Ammon's horn (tissue), 1 donor: ENCODE measurements around the gene MAPK8IP2.
A peak's percentile ranks its signal among the peaks of the same experiment; 100 is the strongest.
"Not testable (repeated sequence)": the region's sequence is repeated elsewhere in the genome, so short reads cannot be mapped to it uniquely, and the experiment has no call there.

Source experiments
- DNase-seq: peaks from one replicate; pipeline ENCODE4 v3.0.0-alpha.2; 2016; ENCODE audit warnings: low spot score

Gene MAPK8IP2

DNA sequence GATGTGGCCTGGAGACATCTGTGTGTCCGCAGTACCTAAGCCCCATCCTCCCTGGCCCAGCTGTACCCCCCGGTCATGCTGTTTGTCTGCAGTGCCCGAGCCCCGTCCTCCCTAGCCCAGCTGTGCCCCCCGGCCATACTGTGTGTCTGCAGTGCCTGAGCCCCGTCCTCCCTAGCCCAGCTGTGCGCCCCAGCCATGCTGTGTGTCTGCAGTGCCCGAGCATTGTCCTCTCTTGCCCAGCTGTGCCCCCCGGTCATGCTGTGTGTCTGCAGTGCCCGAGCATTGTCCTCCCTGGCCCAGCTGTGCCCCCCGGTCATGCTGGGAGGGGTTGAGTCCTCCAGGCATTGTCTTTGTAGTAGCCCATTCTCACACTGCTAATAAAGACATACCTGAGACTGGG lies 35.0 kb downstream of the MAPK8IP2 start:
- no peak for DNase-seq

DNA sequence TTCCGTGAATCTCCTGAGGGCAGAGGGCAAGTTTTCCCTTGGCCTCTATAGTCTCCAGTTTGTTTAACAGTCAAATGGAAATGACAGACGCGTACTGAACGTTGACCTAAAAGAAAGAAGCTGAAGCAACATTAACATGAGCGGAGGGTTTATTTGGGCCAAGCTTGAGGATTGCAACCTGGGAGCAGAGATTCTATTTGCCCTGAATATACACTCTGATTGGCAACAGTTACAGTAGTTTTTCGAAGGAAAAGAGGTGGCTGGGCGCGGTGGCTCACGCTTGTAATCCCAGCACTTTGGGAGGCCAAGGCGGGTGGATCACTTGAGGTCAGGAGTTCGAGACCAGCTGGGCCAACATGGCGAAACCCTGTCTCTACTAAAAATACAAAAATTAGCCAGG lies 39.7 kb downstream of the MAPK8IP2 start:
- not testable (repeated sequence) for DNase-seq

DNA sequence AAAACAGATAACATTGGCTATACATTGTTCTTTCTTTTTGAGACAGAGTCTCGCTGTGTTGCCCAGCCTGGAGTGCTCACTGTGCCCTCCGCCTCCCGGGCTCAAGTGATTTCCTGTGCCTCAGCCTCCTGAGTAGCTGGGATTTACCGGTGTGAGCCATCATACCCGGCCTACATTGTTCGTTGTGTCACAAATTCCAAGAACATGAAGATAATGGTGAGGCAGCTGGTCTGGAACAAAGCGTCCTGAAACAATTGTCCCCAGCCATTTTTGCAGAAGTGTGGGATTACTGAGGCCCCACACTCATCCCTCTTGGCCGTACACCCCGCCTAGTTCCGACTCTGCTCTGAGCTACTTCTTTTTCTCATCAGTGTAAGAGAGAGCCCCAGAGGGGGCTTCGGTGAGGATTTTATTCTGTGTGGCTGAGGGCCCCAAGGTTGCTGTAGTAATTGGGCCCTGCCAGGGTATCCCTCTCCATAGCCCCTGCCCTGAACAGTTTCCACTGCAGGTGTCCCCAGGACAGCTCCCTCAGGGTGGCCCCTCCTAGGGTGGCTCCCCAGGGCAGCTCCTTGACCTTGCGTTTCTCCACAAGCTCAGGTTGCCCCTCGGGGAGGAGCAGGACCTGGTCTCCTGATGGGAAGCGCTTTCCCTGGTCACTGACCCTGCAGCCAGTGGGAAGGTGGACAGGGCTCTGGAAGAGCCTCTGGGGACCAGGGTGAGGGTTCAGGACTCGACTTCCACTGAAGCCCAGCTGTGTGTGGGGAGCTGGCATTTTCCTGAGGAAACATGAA lies 40.5 kb downstream of the MAPK8IP2 start:
- no peak for DNase-seq

GRCh38 chr22:50641696-50642607 lies 41.4 kb downstream of the MAPK8IP2 start:
- DNase-seq, result peak; percentile 71

DNA sequence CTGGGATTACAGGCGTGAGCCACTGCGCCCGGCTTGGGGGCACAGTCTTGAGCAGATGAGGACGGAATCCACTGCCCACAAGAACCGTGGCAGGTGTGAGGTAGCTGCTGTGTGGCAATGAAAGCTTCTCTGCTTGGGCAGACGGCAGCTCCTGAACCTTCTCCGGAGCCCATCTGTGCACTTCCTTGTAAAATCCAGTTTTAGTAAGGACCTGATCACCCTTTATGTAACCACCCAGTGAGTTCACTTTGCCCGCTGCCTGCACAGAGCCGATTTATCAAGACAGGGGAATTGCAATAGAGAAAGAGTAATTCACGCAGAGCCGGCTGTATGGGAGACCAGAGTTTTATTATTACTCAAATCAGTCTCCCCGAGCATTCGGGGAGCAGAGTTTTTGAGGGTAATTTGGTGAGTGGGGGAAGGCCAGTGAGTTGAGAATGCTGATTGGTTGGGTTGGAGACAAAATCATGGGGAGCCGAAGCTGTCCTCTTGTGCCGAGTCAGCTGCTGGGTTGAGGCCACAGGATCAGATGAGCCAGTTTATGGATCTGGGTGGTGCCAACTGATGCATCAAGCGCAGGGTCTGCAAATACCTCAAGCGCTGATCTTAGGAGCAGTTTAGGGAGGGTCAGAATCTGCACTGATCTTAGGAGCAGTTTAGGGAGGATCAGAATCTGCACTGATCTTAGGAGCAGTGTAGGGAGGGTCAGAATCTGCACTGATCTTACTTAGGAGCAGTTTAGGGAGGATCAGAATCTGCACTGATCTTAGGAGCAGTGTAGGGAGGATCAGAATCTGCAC lies 42.6 kb downstream of the MAPK8IP2 start:
- not testable (repeated sequence) for DNase-seq

GRCh38 chr22:50643821-50644101 lies 43.2 kb downstream of the MAPK8IP2 start:
- not testable (repeated sequence) for DNase-seq

- DNase-seq, result no peak
These were observed 52.7 kb downstream of the MAPK8IP2 start for GRCh38 chr22:50653256-50653655.

GRCh38 chr22:50654664-50655063 lies 54.1 kb downstream of the MAPK8IP2 start:
- not testable (repeated sequence) for DNase-seq

- DNase-seq, result no peak
These were observed 55.8 kb downstream of the MAPK8IP2 start for GRCh38 chr22:50656122-50657070.

GRCh38 chr22:50657925-50658324 lies 57.3 kb downstream of the MAPK8IP2 start:
- DNase-seq, result no peak

DNA sequence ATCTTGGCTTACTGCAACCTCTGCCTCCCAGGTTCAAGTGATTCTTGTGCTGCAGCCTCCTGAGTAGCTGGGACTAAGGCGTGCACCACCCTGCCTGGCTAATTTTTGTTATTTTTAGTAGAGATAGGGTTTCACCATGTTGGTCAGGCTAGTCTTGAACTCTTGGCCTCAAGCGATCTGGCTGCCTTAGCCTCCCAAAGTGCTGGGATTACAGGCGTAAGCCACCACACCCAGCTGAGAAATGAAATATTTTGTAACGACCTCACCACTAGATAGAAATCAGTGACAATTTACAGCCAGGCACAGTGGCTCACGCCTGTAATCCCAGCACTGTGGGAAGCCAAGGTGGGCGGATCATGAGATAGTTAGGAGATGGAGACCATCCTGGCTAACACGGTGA lies 59.1 kb downstream of the MAPK8IP2 start:
- DNase-seq, result not testable (repeated sequence)

- DNase-seq, result no peak
These were observed 59.7 kb downstream of the MAPK8IP2 start for GRCh38 chr22:50660306-50660705.
